Motor neuron (in vitro differentiated cells): Measurements from ENCODE around the gene THG1L. TPM values are rescaled to one million over a fixed set of nuclear protein-coding genes. Genes with fewer than 3 reads are reported as not detected.
"Not testable (repeated sequence)": the region's sequence is repeated elsewhere in the genome, so short reads cannot be mapped to it uniquely, and the experiment has no call there.

Source experiments
- ATAC-seq, 8 experiments: fragments of 200-7000 bp; cut with Tn5 transposase; replicated peaks in 6 of 8; 2 replicates each; pipeline ENCODE4 v1.8.0; 2021; ENCODE audit warnings: mild to moderate bottlenecking in 8 of 8, moderate library complexity in 8 of 8
- H3K27ac ChIP-seq, 2 donors: fragments of 250-450 bp; sonication (Bioruptor Pico); 2 replicates each; pipeline ENCODE4 v1.9.0; 2021; ENCODE audit warnings: antibody characterized with exemption in 2 of 2, mild to moderate bottlenecking in 2 of 2, moderate library complexity in 1 of 2
- H3K4me1 ChIP-seq, 2 donors: fragments of 250-450 bp; sonication (Bioruptor Pico); replicated peaks in 1 of 2; 2 replicates each; pipeline ENCODE4 v1.6.1; 2021; ENCODE audit warnings: antibody characterized with exemption in 2 of 2, mild to moderate bottlenecking in 2 of 2, moderate library complexity in 1 of 2
- H3K4me3 ChIP-seq, 5 donors: fragments of 250-450 bp; sonication (Bioruptor Pico); 2 replicates each; pipeline ENCODE4 v1.9.0; 2021; ENCODE audit warnings: antibody characterized with exemption in 5 of 5, mild to moderate bottlenecking in 5 of 5, moderate library complexity in 4 of 5
- WGBS, 10 experiments: fragments of 450-650 bp; shearing (Covaris generic); methylation state at CpG; one replicate each; pipeline ENCODE4 v1.0.0; 2022; 5-methylcytosine and 5-hydroxymethylcytosine counted together
- in situ Hi-C, 9 experiments: fragments of 400-800 bp; cut with MboI; loops; one replicate each; pipeline ENCODE4 v1.15.0; 2021; ENCODE audit warnings: low sequenced_read_pairs in 9 of 9, low pct_unique_long_range_greater_than_20kb in 2 of 9; ENCODE audit not compliant: unreplicated experiment in 9 of 9
- total RNA-seq, 8 experiments: library from RNA; unstranded; fragments of 300-600 nt; gene quantifications; 2 replicates each; pipeline versions ENCODE4 v1.2.3 to v1.2.4, GENCODE V29; 2022

The THG1L gene
- total RNA-seq, 8 experiments from 2014 or later = 8.1 to 27.8 (median 12.1) TPM

DNA sequence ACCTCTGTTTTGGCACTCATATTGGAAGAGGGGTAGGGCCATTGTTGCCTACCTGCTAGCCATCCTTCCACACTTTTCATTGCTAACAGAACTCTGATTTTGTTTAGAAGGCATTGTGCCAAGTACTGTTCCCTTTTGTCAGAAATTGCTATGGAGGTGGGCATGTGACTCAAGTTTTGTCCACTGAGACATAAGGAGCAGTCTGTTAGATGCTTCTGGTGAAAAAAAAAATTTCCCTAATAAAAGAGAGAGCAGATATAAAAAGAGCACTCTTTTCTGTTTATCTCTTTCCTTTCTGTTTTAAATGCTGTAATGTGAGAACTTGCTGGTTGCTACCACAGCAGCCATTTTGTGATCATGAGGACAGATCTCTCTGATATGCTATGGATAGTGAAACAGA lies 21.9 kb upstream of the THG1L start:
- in situ Hi-C loops = loop anchor here in 3 of 9 experiments (25.0 kb wide), 2 partner anchors 222 to 372 kb away; a partner anchor contains a TSS
- Histone ChIP-seq H3K4me1 (no peaks in the 10 kb centered on the region), H3K27ac (no peak overlapping the region), H3K4me3 (no peak overlapping the region)
- no peak for ATAC-seq

DNA sequence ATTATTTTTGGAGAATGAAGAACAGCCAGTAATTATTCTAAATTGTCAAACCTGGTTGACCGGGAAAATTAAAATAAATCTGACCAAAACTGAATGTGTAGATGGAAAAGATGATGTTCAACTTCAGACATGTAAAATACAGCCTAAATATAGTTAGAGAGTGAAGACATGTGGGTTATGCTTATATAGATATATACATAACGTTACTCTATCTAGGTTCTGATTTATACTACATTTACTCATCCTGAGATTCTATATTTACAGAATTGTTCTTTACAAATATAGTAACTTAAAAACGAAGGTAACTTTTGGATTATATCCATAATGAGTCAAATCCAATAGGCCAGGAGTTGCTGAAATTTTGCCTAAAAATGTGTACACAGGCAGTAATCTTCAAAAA lies 20.8 kb upstream of the THG1L start:
- in situ Hi-C loops = loop anchor here in 3 of 9 experiments (25.0 kb wide), 2 partner anchors 223 to 373 kb away; a partner anchor contains a TSS
- 5 to 85% (median 71%) methylated on average over 1 to 3 of the region's 3 CpGs for WGBS, 10 experiments
- Histone ChIP-seq H3K4me1 (no peaks in the 10 kb centered on the region), H3K4me3 (no peak overlapping the region), H3K27ac (no peak overlapping the region)
- ATAC-seq = no peak

DNA sequence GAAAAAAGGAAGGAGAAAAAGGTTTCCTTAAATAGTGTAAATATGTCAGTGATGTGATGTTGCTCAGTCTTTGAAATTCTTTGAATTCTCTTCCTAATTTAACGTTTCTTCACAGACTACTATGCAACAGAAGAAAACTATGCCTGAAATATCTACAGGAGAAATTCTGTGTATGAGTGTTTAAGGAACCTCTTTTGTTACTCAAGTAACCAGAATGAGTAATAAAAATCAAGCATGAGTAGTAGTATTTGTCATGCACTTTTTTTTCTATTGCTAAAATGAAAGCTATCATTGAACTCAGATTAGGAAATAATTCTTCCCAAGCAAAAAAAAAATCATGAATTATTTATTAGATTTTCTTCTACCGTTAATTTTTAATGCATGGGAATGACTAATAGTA lies 20.3 kb upstream of the THG1L start:
- no peak for ATAC-seq
- 0 to 89% (median 70%) methylated on average over 2 of the region's 2 CpGs for WGBS, 10 experiments
- no peak overlapping the region for H3K27ac ChIP-seq
- no peaks in the 10 kb centered on the region for H3K4me1 ChIP-seq
- in situ Hi-C loops = loop anchor here in 3 of 9 experiments (25.0 kb wide), 2 partner anchors 224 to 374 kb away; a partner anchor contains a TSS
- no peak overlapping the region for H3K4me3 ChIP-seq

DNA sequence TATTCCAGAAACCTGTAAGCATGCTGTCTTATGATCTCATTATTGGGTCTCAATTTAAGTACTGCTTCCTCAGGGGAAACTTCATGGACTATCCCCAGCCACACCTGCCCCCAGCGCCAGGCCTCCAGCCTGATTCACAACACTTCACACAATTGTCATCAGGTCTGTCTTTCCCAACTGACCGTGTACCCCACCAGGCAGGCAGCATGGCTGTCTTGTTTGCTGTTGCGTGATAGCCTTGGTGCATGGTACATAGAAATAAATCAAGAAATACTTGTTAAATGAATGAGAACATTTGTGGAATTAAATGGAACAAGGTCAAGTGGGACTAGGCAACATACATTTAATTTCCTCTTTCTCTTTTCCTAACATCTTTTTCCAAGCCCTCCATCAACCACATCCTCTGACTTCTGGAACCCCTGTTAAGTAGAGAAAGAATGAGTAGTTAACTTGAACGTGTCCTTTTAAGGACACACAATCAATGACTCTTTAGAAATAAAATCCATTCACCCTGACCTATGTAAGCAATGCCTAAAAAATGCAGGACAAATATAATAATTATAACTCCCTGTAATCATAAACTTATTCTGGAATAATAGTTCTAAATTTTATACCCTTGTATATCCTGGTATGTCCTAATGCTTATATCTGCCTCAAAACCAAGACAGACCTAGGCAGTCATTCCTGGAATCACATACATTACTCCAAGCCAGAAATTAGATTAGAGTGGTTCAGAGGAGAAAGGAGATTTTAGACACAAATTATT lies 17.2 kb upstream of the THG1L start:
- Histone ChIP-seq H3K27ac (no peak overlapping the region), H3K4me3 (no peak overlapping the region), H3K4me1 (no peaks in the 10 kb centered on the region)
- ATAC-seq = peak in 3 of 8 experiments; percentile 61 to 69 (median 66)
- in situ Hi-C loops = loop anchor here in 3 of 9 experiments (25.0 kb wide), 2 partner anchors 227 to 377 kb away; a partner anchor contains a TSS
- 17 to 100% (median 86%) methylated on average over 1 to 3 of the region's 4 CpGs; no CpG with 5 or more reads in 1 of the 10 experiments for WGBS, 10 experiments

DNA sequence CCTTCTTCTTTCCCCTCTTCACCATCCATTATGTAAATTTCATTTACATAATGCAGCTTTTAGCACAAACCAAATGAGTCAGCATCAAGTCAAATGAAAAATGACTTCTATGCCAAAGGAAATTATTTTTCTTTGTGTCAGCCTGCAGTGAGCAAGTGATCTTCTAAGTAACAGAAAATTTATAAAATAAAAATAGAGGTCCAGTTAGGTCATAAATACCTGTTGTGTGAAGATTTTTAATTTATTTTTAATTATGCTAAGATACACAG lies 16.7 kb upstream of the THG1L start:
- Histone ChIP-seq H3K27ac (no peak overlapping the region), H3K4me1 (no peaks in the 10 kb centered on the region), H3K4me3 (no peak overlapping the region)
- ATAC-seq = peak in 3 of 8 experiments; percentile 18 to 55 (median 43)
- in situ Hi-C loops = loop anchor here in 3 of 9 experiments (25.0 kb wide), 2 partner anchors 227 to 377 kb away; a partner anchor contains a TSS

DNA sequence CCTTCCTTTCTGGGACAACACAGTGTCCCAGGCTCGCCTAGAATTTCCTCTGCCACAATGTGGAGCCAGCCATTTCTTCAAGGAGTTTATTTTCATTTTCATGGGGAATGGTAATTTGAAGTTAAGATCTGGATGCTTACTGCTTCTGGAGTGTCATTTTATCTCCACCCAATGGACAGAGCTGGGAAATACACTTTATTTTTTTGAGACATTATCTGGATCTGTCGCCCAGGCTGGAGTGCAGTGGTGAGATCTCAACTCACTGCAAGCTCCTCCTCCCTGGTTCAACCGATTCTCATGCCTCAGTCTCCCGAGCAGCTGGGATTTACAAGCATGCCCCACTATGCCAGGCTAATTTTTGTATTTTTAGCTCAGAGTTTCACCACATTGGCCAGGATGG lies 12.7 kb upstream of the THG1L start:
- H3K4me3 ChIP-seq = no peak overlapping the region
- in situ Hi-C loops = loop anchor here in 3 of 9 experiments (25.0 kb wide), 2 partner anchors 231 to 381 kb away; a partner anchor contains a TSS
- H3K27ac ChIP-seq = no peak overlapping the region
- WGBS, 10 experiments = 0 to 57% (median 6%) methylated on average over 1 to 4 of the region's 4 CpGs; no CpG with 5 or more reads in 2 of the 10 experiments
- H3K4me1 ChIP-seq = no peaks in the 10 kb centered on the region
- peak; percentile 68 to 93 (median 82) for ATAC-seq

DNA sequence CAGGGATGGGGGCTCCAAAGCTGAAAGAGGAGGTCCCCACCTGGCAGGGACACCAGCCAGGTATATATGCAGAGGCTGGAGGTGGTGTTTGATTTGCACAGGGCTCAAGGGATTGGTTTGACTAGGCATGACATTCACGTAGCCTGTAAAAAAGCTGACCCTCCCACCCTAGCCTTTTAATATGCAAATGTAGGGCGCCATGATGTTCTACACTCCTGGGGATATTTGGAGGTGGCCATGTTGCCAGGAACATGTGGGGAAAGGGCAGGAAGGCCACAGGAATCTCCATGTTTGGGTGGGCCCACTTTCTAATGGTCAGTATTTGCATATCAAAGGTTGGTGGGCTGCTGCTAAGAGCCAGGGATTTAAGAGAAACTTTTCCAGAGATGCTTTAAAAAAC lies 12.0 kb upstream of the THG1L start:
- ATAC-seq = peak in 2 of 8 experiments; percentile 8 to 34
- 44 to 90% (median 54%) methylated on average over 1 to 2 of the region's 2 CpGs; no CpG with 5 or more reads in 4 of the 10 experiments for WGBS, 10 experiments
- no peak overlapping the region for H3K27ac ChIP-seq
- H3K4me1 ChIP-seq = no peaks in the 10 kb centered on the region
- H3K4me3 ChIP-seq = no peak overlapping the region
- in situ Hi-C loops = loop anchor here in 3 of 9 experiments (25.0 kb wide), 2 partner anchors 232 to 382 kb away; a partner anchor contains a TSS

DNA sequence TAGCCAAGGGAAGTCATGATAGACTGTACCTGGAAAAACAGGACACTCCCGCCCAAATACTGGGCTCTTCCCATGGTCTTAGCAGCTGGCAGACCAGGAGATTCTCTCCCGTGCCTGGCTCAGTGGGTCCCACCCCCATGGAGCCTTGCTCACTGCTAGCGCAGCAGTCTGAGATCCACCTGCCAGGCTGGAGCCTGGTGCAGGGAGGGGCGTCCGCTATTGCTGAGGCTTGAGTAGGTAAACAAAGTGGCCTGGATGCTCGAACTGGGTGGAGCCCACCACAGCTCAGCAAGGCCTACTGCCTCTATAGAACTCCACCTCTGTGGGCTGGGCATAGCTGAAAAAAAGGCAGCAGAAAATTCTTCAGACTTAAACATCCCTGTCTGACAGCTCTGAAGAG lies 10.1 kb upstream of the THG1L start:
- no peaks in the 10 kb centered on the region for H3K4me1 ChIP-seq
- H3K4me3 ChIP-seq = no peak overlapping the region
- H3K27ac ChIP-seq = no peak overlapping the region
- in situ Hi-C loops = loop anchor here in 3 of 9 experiments (25.0 kb wide), 2 partner anchors 234 to 384 kb away; a partner anchor contains a TSS
- WGBS, 10 experiments = 20 to 87% (median 80%) methylated on average over 1 to 5 of the region's 6 CpGs; no CpG with 5 or more reads in 4 of the 10 experiments
- ATAC-seq = peak in 1 of 8 experiments; percentile 43

DNA sequence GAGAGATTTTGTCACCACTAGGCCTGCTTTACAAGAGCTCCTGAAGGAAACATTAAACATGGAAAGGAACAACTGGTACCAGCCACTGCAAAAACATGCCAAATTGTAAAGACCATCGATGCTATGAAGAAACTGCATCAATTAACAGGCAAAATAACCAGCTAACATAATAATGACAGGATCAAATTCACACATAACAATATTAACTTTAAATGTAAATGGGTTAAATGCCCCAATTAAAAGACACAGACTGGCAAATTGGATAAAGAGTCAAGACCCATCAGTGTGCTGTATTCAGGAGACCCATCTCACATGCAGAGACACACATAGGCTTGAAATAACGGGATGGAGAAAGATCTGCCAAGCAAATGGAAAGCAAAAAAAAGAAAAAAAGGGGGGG lies 8.3 kb upstream of the THG1L start:
- in situ Hi-C loops = loop anchor here in 3 of 9 experiments (25.0 kb wide), 2 partner anchors 236 to 386 kb away; a partner anchor contains a TSS
- not testable (repeated sequence) for H3K27ac ChIP-seq, ATAC-seq, H3K4me1 ChIP-seq, H3K4me3 ChIP-seq
- WGBS, 10 experiments = 17% methylated on average over 1 of the region's 2 CpGs; no CpG with 5 or more reads in 9 of the 10 experiments

DNA sequence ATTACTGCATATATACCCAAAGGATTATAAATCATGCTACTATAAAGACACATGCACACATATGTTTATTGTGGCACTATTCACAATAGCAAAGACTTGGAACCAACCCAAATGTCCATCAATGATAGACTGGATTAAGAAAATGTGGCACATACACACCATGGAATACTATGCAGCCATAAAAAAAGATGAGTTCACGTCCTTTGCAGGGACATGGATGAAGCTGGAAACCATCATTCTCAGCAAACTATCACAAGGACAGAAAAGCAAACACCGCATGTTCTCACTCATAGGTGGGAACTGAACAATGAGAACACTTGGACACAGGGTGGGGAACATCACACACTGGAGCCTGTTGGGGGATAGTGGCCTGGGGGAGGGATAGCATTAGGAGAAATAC lies 4.6 kb upstream of the THG1L start:
- in situ Hi-C loops = loop anchor here in 4 of 9 experiments (25.0 kb wide), 2 partner anchors 389 to 589 kb away; partner anchors contain the start of gene MED7 (in 1 of the 4)
- not testable (repeated sequence) for H3K27ac ChIP-seq, H3K4me1 ChIP-seq, ATAC-seq, H3K4me3 ChIP-seq
- WGBS, 10 experiments = no CpG with 5 or more reads among the region's 2 CpGs

DNA sequence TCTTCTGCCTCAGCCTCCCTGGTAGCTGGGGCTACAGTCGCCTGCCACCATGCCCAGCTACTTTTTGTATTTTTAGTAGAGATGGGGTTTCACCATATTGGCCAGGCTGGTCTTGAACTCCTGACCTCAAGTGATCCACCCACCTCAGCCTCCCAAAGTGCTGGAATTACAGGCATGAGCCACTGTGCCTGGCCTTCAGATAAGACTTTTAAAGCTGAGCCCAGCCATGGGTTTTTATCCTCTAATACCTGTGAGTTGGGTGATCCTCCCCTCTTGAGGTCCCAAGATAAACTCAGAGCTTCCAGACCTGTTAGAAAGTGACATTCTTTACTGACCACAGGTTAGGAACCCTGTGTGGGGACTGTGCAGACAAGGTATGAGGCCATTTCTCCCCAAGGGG lies 3.4 kb upstream of the THG1L start:
- WGBS, 10 experiments = 80 to 100% (median 100%) methylated on average over 1 of the region's 1 CpG; no CpG with 5 or more reads in 7 of the 10 experiments

DNA sequence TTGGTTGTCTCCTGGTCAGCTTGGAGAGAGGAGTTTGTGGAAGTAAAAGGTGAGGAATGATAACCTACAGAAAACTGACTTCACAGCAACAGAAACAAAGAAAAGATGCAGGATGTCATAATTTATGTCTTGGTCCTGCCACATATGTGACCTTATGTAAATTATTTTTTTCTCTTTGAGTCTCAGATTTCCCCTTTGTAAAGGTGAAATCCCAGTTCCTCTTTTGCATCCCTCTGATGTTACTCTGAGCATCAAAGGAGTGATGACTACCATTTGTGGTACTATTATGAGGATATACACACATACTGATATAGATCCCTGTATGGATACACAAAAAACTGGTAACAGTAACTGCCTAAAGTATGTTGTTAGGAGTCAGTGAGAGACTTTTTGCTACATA lies 1.4 kb upstream of the THG1L start:
- Histone ChIP-seq H3K27ac (no peak overlapping the region), H3K4me1 (no peaks in the 10 kb centered on the region), H3K4me3 (no peak overlapping the region)
- no peak for ATAC-seq
- in situ Hi-C loops = loop anchor here in 4 of 9 experiments (25.0 kb wide), 2 partner anchors 393 to 593 kb away; partner anchors contain the start of gene MED7 (in 1 of the 4)

More for the DNA sequence above, 3.4 kb upstream of the THG1L start:
- not testable (repeated sequence) for H3K4me3 ChIP-seq, ATAC-seq, H3K4me1 ChIP-seq, H3K27ac ChIP-seq
- in situ Hi-C loops = loop anchor here in 4 of 9 experiments (25.0 kb wide), 2 partner anchors 391 to 591 kb away; partner anchors contain the start of gene MED7 (in 1 of the 4)

DNA sequence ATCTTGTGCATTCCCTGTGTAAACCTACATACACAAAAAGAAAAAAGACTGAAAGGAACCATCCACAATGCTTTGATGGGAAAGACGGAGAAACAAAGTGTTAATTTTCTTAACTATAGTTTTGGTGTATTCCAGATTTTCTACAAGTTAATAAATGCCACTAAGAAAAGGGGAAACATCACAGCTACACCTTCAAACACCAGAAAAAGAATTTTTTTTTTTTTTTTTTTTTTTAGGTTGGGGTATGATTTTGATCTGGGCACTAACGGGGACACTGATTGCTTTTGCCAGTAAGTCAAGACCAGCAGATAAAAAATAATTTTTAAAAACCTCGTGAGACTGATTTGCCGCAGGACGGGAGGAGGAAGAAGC lies 334 bp upstream of the THG1L start:
- Histone ChIP-seq H3K4me3 (peak overlapping the region; percentile 59 to 85 (median 70)), H3K27ac (peak overlapping the region; percentile 87 to 91), H3K4me1 (no peaks in the 10 kb centered on the region)
- 0 to 50% (median 20%) methylated on average over 1 to 5 of the region's 5 CpGs for WGBS, 10 experiments
- in situ Hi-C loops = loop anchor here in 4 of 9 experiments (25.0 kb wide), 2 partner anchors 394 to 594 kb away; partner anchors contain the start of gene MED7 (in 1 of the 4)
- no peak for ATAC-seq
